Aorta (tissue), 5 donors: ENCODE data around the gene OR10A6. TPM values are rescaled to one million over a fixed set of nuclear protein-coding genes. Genes with fewer than 3 reads are reported as not detected.
A peak's percentile ranks its signal among the peaks of the same experiment; 100 is the strongest.

Experiments
- ATAC-seq: fragments of 200-7000 bp; cut with Tn5 transposase; one replicate; pipeline ENCODE4 v1.9.1; 2022; ENCODE audit warnings: moderate library complexity; ENCODE audit not compliant: low FRiP score
- DNase-seq, 2 donors: peaks; one replicate each; pipeline ENCODE4 v3.0.0-alpha.2; 2020
- H3K27ac ChIP-seq, 2 donors: one replicate each; pipeline ENCODE4 v1.5.1; 2013; ENCODE audit warnings: low read length in 2 of 2, mild to moderate bottlenecking in 2 of 2, moderate library complexity in 2 of 2, control low read depth in 1 of 2, inconsistent platforms in 1 of 2, low read depth in 1 of 2
- H3K27me3 ChIP-seq, 2 donors: one replicate each; pipeline ENCODE4 v1.6.1; 2013; ENCODE audit warnings: control low read depth in 1 of 2, low read length in 1 of 2, mild to moderate bottlenecking in 1 of 2, moderate library complexity in 1 of 2; ENCODE audit not compliant: insufficient read depth in 2 of 2, control insufficient read depth in 1 of 2
- H3K36me3 ChIP-seq, 2 donors: one replicate each; pipeline ENCODE4 v1.6.1; 2013; ENCODE audit warnings: control low read depth in 1 of 2, low read length in 1 of 2, mild to moderate bottlenecking in 1 of 2; ENCODE audit not compliant: insufficient read depth in 2 of 2, control insufficient read depth in 1 of 2
- H3K4me1 ChIP-seq, 2 donors: one replicate each; pipeline ENCODE4 v1.6.1; 2013; ENCODE audit warnings: low read length in 2 of 2, control low read depth in 1 of 2, mild to moderate bottlenecking in 1 of 2, moderate library complexity in 1 of 2; ENCODE audit not compliant: insufficient read depth in 2 of 2, control insufficient read depth in 1 of 2
- H3K4me3 ChIP-seq, 2 donors: one replicate each; pipeline ENCODE4 v1.5.1; 2013; ENCODE audit warnings: low read length in 2 of 2, control low read depth in 1 of 2, mild to moderate bottlenecking in 1 of 2
- H3K9me3 ChIP-seq: one replicate; pipeline ENCODE4 v1.6.1; 2013; ENCODE audit warnings: mild to moderate bottlenecking, low read length; ENCODE audit not compliant: control insufficient read depth
- WGBS, 2 donors: extraction: QIAGEN DNeasy Blood & Tissue Kit; methylation state at CpG; one replicate each; pipeline ENCODE4 v1.1.7; 2013; 5-methylcytosine and 5-hydroxymethylcytosine counted together
- intact Hi-C, 2 donors: fragments of 100-400 bp; cut with DNase I; formaldehyde crosslinking; loops; one replicate each; pipeline versions ENCODE4 v1.14.2 to v1.15.0; 2022
- polyA plus RNA-seq, 2 donors: library from polyadenylated mRNA; stranded (reverse); fragments of 200-250 nt; gene quantifications; one replicate each; pipeline ENCODE4 v1.2.3, GENCODE V29; 2013
- total RNA-seq, 2 donors: library from RNA; stranded (reverse); fragmentation: NEBNext Ultra II Directional; extraction: Animal tissue kit (Norgen Biotek cat#: 25700); gene quantifications; one replicate each; pipeline ENCODE4 v1.2.1, GENCODE V29; 2021
- donor health status: healthy with polysubstance abuse.
- donor health status: Bipolar disorder and iron deficiency.
- donor health status: DM: no; HTN: no; CAD: no.
- donor health status: DM: no; HTN: no; CAD: no.
- donor health status: DM: yes; HTN: yes; CAD: no.

Gene OR10A6
- total and polyA plus RNA-seq, 4 donors: not detected

GRCh38 chr11:7905549-7905948, 25.5 kb downstream of the OR10A6 start:
- no peak for DNase-seq
- Histone ChIP-seq H3K9me3 (no peaks in the 10 kb centered on the region), H3K27me3 (no peaks in the 10 kb centered on the region), H3K27ac (peak overlapping the region; percentile 39 to 64), H3K4me3 (no peak overlapping the region), H3K4me1 (peaks cover 0 to 1% of the 10 kb centered on the region in 2 donors), H3K36me3 (no peaks in the 10 kb centered on the region)
- no peak for ATAC-seq
- WGBS, 2 donors: 27 to 33% methylated on average over 9 of the region's 9 CpGs
- intact Hi-C loops: loop anchor here in 1 of 2 donors (2.0 to 10.0 kb wide), 2 partner anchors 81 to 179 kb away; partner anchors contain the start of genes EIF3F and TUB

- DNase-seq (no peak), ATAC-seq (no peak)
- H3K27me3 ChIP-seq: no peaks in the 10 kb centered on the region
- H3K4me3 ChIP-seq: no peak overlapping the region
- no peaks in the 10 kb centered on the region for H3K9me3 ChIP-seq
- peak overlapping the region in 1 of 2 donors; percentile 64 for H3K27ac ChIP-seq
- peaks cover 0 to 1% of the 10 kb centered on the region in 2 donors for H3K4me1 ChIP-seq
- intact Hi-C loops: loop anchor here in 1 of 2 donors (2.0 to 10.0 kb wide), 2 partner anchors 82 to 180 kb away; partner anchors contain the start of genes EIF3F and TUB
- 18% methylated on average over 3 of the region's 3 CpGs for WGBS, 2 donors
- H3K36me3 ChIP-seq: no peaks in the 10 kb centered on the region
Measured at GRCh38 chr11:7904917-7905316, 26.2 kb downstream of the OR10A6 start.

GRCh38 chr11:7903940-7904339, 27.1 kb downstream of the OR10A6 start:
- no peaks in the 10 kb centered on the region for H3K9me3 ChIP-seq
- H3K27ac ChIP-seq: no peak overlapping the region
- H3K27me3 ChIP-seq: no peaks in the 10 kb centered on the region
- H3K36me3 ChIP-seq: no peaks in the 10 kb centered on the region
- ATAC-seq: no peak
- peaks cover 0 to 1% of the 10 kb centered on the region in 2 donors for H3K4me1 ChIP-seq
- DNase-seq: no peak
- intact Hi-C loops: loop anchor here in 1 of 2 donors (2.0 to 10.0 kb wide), 2 partner anchors 83 to 181 kb away; partner anchors contain the start of genes EIF3F and TUB
- H3K4me3 ChIP-seq: no peak overlapping the region
- WGBS, 2 donors: 13 to 17% methylated on average over 2 of the region's 2 CpGs

GRCh38 chr11:7901319-7901854, 29.7 kb downstream of the OR10A6 start:
- no peak overlapping the region for H3K27ac ChIP-seq
- WGBS, 2 donors: 83 to 87% methylated on average over 3 of the region's 3 CpGs
- H3K4me3 ChIP-seq: no peak overlapping the region
- H3K4me1 ChIP-seq: peaks cover 0 to 1% of the 10 kb centered on the region in 2 donors
- no peaks in the 10 kb centered on the region for H3K27me3 ChIP-seq
- H3K36me3 ChIP-seq: no peaks in the 10 kb centered on the region
- intact Hi-C loops: loop anchor here in 1 of 2 donors (10.0 kb wide), 1 partner anchor 183 kb away; the partner anchor contains the start of gene TUB
- no peak for ATAC-seq
- no peaks in the 10 kb centered on the region for H3K9me3 ChIP-seq
- no peak for DNase-seq

- 90 to 91% methylated on average over 4 of the region's 4 CpGs for WGBS, 2 donors
- peaks cover 0 to 1% of the 10 kb centered on the region in 2 donors for H3K4me1 ChIP-seq
- H3K36me3 ChIP-seq: no peaks in the 10 kb centered on the region
- intact Hi-C loops: loop anchor here in 1 of 2 donors (10.0 kb wide), 1 partner anchor 184 kb away; the partner anchor contains the start of gene TUB
- H3K27me3 ChIP-seq: no peaks in the 10 kb centered on the region
- no peak overlapping the region for H3K4me3 ChIP-seq
- H3K27ac ChIP-seq: no peak overlapping the region
- ATAC-seq: no peak
- H3K9me3 ChIP-seq: no peaks in the 10 kb centered on the region
- DNase-seq: no peak
Measured at GRCh38 chr11:7900686-7901085, 30.4 kb downstream of the OR10A6 start.

GRCh38 chr11:7899418-7899817, 31.6 kb downstream of the OR10A6 start:
- intact Hi-C loops: loop anchor here in 1 of 2 donors (10.0 kb wide), 1 partner anchor 195 kb away; no protein-coding TSS in a partner anchor
- WGBS, 2 donors: 75 to 76% methylated on average over 4 of the region's 4 CpGs
- no peaks in the 10 kb centered on the region for H3K36me3 ChIP-seq
- no peaks in the 10 kb centered on the region for H3K9me3 ChIP-seq
- no peak overlapping the region for H3K4me3 ChIP-seq
- H3K27ac ChIP-seq: no peak overlapping the region
- DNase-seq (no peak), ATAC-seq (no peak)
- H3K27me3 ChIP-seq: no peaks in the 10 kb centered on the region
- no peaks in the 10 kb centered on the region for H3K4me1 ChIP-seq

- Histone ChIP-seq H3K9me3 (no peaks in the 10 kb centered on the region), H3K4me1 (no peaks in the 10 kb centered on the region), H3K27ac (no peak overlapping the region), H3K4me3 (no peak overlapping the region), H3K27me3 (no peaks in the 10 kb centered on the region), H3K36me3 (no peaks in the 10 kb centered on the region)
- DNase-seq (no peak), ATAC-seq (no peak)
- 88 to 90% methylated on average over 5 of the region's 5 CpGs for WGBS, 2 donors
- intact Hi-C loops: loop anchor here in 1 of 2 donors (10.0 kb wide), 1 partner anchor 196 kb away; no protein-coding TSS in a partner anchor
Measured at GRCh38 chr11:7898666-7899283, 32.3 kb downstream of the OR10A6 start.

GRCh38 chr11:7896009-7896785, 34.9 kb downstream of the OR10A6 start:
- peak; percentile 48 for ATAC-seq
- intact Hi-C loops: loop anchor here in 1 of 2 donors (10.0 kb wide), 1 partner anchor 199 kb away; no protein-coding TSS in a partner anchor
- DNase-seq: no peak
- 3 to 4% methylated on average over 1 of the region's 1 CpG for WGBS, 2 donors
- Histone ChIP-seq H3K9me3 (no peaks in the 10 kb centered on the region), H3K4me3 (no peak overlapping the region), H3K27ac (no peak overlapping the region), H3K4me1 (no peaks in the 10 kb centered on the region), H3K27me3 (no peaks in the 10 kb centered on the region), H3K36me3 (no peaks in the 10 kb centered on the region)
